ENCODE results near the gene GPR152.

GPR152 gene

GRCh38 chr11:67499808-67500483 is 47.4 kb upstream of the GPR152 start:
- peaks cover 5% of the 10 kb centered on the region for H3K27me3 ChIP-seq
- H3K4me1 ChIP-seq (ENCODE audit: control insufficient read depth in 1 of 2, insufficient read depth in 1 of 2, low read depth in 1 of 2, low read length in 1 of 2), result peaks cover 24 to 29% of the 10 kb centered on the region in 2 experiments
- H3K27ac ChIP-seq, result no peak overlapping the region
- peaks cover 81% of the 10 kb centered on the region for H3K36me3 ChIP-seq
- H3K9me3 ChIP-seq, result no peaks in the 10 kb centered on the region
- H3K4me3 ChIP-seq (ENCODE audit: low read depth in 1 of 2, low read length in 1 of 2), result no peak overlapping the region
- TF ChIP-seq CTCF (IDR thresholded peaks at IDR 0.05), result no peak

GRCh38 chr11:67498544-67498972 is 46.0 kb upstream of the GPR152 start:
- H3K27me3 ChIP-seq, result peaks cover under 1% of the 10 kb centered on the region
- no peak overlapping the region for H3K4me3 ChIP-seq (ENCODE audit: low read depth in 1 of 2, low read length in 1 of 2)
- TF ChIP-seq CTCF (IDR thresholded peaks at IDR 0.05), result no peak
- H3K36me3 ChIP-seq, result peaks cover 95% of the 10 kb centered on the region
- H3K9me3 ChIP-seq, result no peaks in the 10 kb centered on the region
- no peak overlapping the region for H3K27ac ChIP-seq
- H3K4me1 ChIP-seq (ENCODE audit: control insufficient read depth in 1 of 2, insufficient read depth in 1 of 2, low read depth in 1 of 2, low read length in 1 of 2), result peaks cover 20 to 21% of the 10 kb centered on the region in 2 experiments

- H3K9me3 ChIP-seq, result no peaks in the 10 kb centered on the region
- peaks cover 13 to 14% of the 10 kb centered on the region in 2 experiments for H3K4me1 ChIP-seq (ENCODE audit: control insufficient read depth in 1 of 2, insufficient read depth in 1 of 2, low read depth in 1 of 2, low read length in 1 of 2)
- TF ChIP-seq CTCF (IDR thresholded peaks at IDR 0.05), result no peak
- no peaks in the 10 kb centered on the region for H3K27me3 ChIP-seq
- H3K4me3 ChIP-seq (ENCODE audit: low read depth in 1 of 2, low read length in 1 of 2), result no peak overlapping the region
- no peak overlapping the region for H3K27ac ChIP-seq
- peaks cover 99% of the 10 kb centered on the region for H3K36me3 ChIP-seq
These were observed 45.2 kb upstream of the GPR152 start for GRCh38 chr11:67497656-67498291.

- H3K4me3 ChIP-seq (ENCODE audit: low read depth in 1 of 2, low read length in 1 of 2), result no peak overlapping the region
- H3K36me3 ChIP-seq, result peaks cover 99% of the 10 kb centered on the region
- no peaks in the 10 kb centered on the region for H3K27me3 ChIP-seq
- H3K9me3 ChIP-seq, result no peaks in the 10 kb centered on the region
- H3K4me1 ChIP-seq (ENCODE audit: control insufficient read depth in 1 of 2, insufficient read depth in 1 of 2, low read depth in 1 of 2, low read length in 1 of 2), result peaks cover 7 to 8% of the 10 kb centered on the region in 2 experiments
- no peak for TF ChIP-seq CTCF (IDR thresholded peaks at IDR 0.05)
- H3K27ac ChIP-seq, result no peak overlapping the region
These were observed 43.6 kb upstream of the GPR152 start for GRCh38 chr11:67496113-67496512.

GRCh38 chr11:67495234-67496005 is 42.9 kb upstream of the GPR152 start:
- Histone ChIP-seq H3K27ac (no peak overlapping the region), H3K4me1 (ENCODE audit: control insufficient read depth in 1 of 2, insufficient read depth in 1 of 2, low read depth in 1 of 2, low read length in 1 of 2) (peaks cover under 1% of the 10 kb centered on the region in 2 experiments), H3K9me3 (no peaks in the 10 kb centered on the region), H3K27me3 (no peaks in the 10 kb centered on the region), H3K36me3 (peaks cover 100% of the 10 kb centered on the region), H3K4me3 (ENCODE audit: low read depth in 1 of 2, low read length in 1 of 2) (no peak overlapping the region)
- TF ChIP-seq CTCF (IDR thresholded peaks at IDR 0.05), result no peak
